Measurements from ENCODE around the gene PPFIA4.

PPFIA4 gene

DNA sequence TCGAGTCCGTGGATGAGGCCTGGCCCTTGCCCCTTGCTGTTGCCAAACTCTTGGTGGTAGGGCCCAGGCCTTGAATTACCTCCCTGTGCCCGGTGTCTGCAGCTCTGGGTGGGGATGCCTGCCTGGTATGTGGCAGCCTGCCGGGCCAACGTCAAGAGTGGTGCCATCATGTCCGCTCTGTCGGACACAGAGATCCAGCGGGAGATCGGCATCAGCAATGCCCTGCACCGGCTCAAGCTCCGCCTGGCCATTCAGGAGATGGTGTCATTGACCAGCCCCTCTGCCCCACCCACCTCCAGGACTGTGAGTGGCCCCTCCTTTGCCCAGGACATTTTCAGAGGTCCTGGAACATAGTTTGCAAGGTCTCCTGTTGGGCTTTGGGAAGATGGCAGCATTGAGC, 33.8 kb downstream of the PPFIA4 start:
- DNase-seq, result no peak

DNA sequence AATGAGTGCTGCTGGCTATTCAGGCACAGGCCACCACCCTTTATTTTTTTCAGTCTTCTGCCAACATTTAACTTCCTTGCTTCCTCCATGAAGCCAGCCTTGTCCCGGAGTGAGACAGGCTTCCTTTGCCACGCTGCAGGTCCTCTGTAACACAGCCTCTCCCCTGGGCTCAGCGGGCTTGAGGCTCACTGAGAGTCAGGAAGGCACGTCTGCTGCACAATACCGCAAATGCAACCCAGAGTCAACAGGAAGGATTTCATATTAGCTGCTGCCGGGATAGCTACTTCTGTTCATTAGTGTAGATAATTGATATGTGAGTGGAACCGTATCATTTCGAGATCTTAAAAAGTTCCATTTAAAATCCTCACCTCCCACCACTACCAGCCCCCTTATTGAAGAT, 37.0 kb downstream of the PPFIA4 start:
- no peak for DNase-seq

GRCh38 chr1:203065191-203065590, 38.9 kb downstream of the PPFIA4 start:
- DNase-seq, result no peak

DNA sequence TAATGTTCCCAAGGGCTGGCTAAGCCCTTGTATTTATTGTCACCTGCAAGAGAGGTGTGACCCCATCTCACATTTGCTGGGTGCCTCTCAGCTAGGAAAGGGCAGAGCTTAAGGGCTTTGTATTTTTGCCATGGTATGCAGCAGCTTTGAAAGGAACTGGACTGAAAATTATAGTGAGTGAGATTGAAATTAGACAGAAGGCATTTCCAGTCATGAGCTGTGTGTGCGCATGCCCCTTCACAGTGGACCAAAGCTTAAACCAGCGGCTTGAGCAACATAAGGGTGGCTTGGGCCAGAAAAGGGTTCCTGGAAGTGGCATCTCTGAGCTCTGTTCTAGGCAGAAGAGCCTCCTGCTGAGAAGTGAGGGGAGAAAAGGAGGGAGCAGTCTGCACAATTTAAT, 39.7 kb downstream of the PPFIA4 start:
- no peak for DNase-seq

DNA sequence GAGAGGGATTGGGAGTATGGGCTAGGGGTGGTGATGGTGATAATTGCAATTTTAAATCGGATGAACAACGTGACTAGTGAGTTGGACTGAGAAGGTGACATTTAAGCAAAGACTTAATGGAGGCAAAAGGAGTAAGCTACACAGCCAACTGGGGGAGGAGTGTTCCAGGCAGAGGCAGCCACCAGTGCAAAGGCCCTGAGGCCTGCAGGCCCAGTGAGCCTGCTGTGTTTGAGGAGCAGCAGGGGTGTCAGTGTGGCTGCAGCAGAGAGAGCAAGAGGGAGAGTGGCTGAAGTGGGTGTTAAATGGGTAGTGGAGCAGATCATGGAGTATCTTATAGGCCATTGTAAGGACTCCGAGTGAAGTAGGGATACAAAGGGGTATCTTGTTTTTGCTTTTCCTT, 40.7 kb downstream of the PPFIA4 start:
- no peak for DNase-seq

GRCh38 chr1:203069030-203069747, 42.9 kb downstream of the PPFIA4 start:
- DNase-seq, result no peak

- no peak for DNase-seq
Measured at GRCh38 chr1:203072002-203072602, 45.8 kb downstream of the PPFIA4 start.

- no peak for DNase-seq
Measured at GRCh38 chr1:203072911-203073310, 46.6 kb downstream of the PPFIA4 start.

DNA sequence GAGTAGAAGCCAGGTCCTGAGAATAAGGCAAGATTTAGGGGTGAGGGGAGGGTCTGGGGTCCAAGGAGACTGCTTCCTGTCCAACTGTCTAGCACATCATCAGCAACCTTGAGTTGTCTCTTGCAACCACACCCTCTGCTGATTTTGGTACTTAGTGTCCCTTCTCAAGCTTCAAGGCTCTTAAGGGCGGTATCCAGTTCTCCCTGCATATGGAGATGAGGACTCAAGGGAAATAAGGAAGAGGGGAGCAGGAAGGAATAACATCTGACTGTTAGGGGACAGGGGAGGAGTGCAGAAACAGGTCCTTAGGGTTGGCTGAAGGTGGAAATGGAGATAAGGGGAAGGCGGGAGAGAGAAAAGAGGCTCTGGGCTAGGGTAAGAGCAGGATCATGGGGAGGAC, 47.2 kb downstream of the PPFIA4 start:
- DNase-seq, result no peak

DNA sequence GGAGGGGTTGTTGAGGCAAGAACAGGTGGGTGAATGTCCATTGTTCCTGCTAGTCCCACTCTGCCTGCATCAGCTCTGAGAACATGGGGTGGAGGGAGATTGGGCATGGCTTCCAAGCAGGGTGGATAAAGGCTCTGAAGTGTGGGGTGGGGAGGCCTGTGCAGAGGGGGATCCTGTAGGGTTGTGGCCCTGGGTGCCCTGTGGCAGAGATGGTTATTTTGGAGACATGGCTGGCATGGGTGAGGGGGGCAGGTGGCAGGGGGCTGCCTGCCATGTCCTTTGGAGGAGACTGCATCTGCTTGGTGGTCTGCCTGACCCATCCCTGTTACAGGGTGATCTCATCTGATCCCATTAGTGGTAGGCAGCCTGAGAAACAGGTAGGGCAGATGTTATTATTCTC, 48.3 kb downstream of the PPFIA4 start:
- DNase-seq, result no peak

DNA sequence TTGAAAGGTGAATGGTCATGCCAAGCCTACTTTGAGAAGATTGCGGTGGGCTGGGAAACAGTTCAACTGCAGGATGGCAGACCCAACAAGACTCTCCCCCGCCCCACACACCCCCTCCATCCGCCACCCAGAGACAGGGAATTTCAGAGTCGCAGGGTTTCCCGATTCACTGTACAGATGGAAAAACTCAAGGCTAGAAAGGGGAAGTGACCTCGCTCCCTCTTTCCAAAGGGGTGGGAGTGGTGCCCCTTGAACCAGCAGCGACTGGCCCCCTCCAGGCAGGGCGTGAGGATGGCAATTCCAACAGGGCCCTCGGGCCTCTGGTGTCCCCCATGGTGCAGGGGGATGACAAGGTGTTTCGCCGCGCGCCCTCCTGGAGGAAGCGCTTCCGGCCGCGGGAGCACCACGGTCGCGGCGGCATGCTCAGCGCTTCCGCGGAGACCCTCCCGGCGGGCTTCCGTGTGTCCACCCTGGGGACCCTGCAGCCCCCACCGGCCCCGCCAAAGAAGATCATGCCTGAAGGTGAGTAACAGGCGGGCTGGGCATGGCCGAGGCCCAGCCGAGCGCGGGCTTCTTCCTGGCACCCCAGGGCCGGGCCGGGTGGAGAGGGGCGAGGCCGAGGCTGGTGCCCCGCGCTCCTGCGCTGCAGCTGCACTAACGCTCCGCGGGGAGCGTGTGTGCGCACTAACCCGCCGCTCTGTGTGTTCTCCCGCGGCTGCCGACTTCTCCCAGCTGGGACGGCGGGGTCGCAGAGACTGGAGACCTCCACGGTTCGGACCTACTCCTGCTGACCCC, 49.1 kb downstream of the PPFIA4 start:
- DNase-seq, result no peak

- no peak for DNase-seq
Measured at GRCh38 chr1:203076031-203076511, 49.8 kb downstream of the PPFIA4 start.

DNA sequence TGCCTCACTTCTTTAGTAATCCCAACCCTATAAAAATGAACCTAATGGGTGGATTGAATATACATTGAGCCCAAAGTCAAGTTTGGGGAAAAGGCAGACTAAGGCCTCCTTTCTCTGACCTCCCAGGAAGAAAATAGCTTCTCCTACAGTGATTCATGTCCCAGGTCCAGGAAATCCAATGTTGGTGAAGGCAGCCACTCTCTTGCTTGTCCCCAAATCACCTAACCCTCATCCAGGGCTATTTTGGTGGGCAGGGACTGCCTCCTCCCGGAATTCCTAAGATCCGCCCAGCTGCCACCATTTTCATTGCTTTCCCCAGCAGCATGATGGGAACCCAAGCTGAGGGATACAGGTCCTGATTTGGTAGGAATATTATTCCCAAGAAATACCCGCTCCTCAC, 51.1 kb downstream of the PPFIA4 start:
- DNase-seq, result no peak

GRCh38 chr1:203077956-203078355, 51.7 kb downstream of the PPFIA4 start:
- DNase-seq, result no peak

- no peak for DNase-seq
Measured at GRCh38 chr1:203078478-203078877, 52.2 kb downstream of the PPFIA4 start.

GRCh38 chr1:203080456-203080855, 54.2 kb downstream of the PPFIA4 start:
- DNase-seq, result no peak

GRCh38 chr1:203081465-203082230, 55.4 kb downstream of the PPFIA4 start:
- DNase-seq, result no peak

DNA sequence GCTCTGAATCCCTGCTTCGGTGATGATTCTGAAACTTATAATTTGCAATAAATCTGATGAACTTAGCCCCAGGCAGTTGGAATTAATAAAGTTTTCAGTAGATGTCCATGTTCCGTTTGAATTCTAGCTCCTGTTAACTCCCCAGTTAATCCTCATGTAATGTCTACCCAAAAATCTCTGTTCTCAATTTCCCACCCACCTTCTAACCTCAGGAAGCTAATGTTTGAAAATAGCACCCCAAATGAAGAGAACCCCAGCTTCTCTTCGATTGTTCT, 55.9 kb downstream of the PPFIA4 start:
- DNase-seq, result no peak

DNA sequence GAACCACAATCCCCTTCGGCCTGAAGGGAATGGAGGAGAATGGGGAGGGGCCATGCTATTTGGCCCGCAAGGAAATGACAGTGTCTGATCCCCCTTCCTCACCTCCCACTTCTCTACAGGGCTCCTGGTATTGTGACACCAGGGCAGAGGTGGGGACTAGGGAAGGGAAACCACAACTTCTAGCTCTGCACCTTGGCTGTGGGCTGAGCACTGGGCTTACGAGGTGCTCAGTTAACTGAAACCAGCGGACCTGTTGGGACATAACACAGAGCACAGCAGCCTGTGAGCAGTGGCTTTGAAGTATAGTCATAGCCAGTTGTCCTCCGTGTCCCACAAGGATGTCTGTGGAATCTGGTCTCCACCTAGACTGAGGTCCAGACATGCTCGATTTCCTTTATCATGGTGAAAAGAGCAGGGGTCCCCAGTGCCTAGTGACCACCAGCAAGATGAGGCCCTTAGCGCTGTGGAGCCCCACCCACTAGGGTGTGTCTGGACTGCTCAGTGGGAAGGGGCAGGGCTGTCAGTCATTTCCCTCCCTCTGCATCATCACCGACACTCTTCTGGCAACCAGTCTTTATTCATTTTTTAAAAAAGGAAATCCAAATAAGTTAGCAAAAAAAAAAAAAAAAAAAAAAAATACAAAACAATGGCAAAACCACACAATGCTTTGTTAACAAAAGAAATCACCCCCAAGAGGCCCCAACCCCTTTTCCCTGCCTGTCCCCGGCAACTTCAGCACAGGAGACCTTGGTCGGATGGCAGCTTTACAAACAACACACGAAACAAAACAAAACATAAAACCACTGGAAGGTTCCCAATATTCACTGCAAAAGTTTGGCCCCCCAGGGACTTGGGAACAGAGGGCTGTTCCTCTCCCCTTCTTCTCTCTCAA, 56.5 kb downstream of the PPFIA4 start:
- no peak for DNase-seq

GRCh38 chr1:203083463-203083921, 57.2 kb downstream of the PPFIA4 start:
- no peak for DNase-seq

DNA sequence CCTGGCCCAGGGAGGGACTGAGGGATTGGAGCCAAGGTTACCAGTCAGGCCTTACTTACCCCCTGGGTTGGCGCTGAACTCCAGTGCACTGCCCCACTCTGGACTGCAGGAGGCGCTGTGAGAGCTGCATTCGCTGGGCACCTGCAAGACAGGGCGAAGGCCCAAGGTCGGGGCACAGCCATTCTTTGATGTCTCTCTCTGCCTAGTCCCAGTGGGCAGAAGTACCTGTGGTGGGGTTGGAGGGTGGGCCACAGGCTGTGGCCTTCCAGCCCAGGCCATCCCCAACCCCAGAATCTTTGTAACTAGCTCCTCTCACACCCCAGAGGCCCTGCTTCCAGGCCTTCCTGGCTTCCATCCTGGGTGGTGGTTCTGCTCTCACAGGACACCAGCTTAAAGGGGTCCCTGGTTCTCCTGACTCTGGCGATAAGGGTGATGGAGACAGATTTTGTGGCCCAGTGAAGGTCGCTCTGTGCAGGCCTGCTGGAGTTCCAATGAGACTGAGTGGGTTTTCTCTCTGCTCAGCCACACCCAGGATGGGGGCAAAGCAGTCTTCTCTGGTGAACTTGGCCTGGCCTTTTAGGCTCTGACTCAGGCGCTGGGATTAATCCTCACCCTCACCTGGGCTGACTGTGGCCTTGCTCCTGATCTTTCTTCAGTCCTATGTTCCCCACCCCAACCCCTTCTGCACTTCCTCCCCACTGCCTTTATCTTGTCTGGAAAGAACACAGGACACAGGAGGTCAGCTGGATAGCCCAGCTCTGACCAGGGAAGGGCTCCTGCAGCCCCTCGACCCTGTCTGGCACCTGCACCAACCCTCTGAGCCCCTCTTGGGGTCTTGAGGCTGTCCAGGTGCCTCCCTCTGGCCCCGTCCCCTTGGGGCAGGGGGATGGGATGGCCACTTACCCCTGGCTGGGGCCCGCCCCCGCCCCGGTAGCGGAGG, 58.6 kb downstream of the PPFIA4 start:
- no peak for DNase-seq

Data from T-helper 9 cell (primary cell).